ENCODE data around the gene GAD1. TPM values are rescaled to one million over a fixed set of nuclear protein-coding genes. Genes with fewer than 3 reads are reported as not detected.

GAD1 gene
- total and polyA plus RNA-seq, 9 donors, result 0.22 to 0.77 (median 0.33) TPM; not detected in 1

DNA sequence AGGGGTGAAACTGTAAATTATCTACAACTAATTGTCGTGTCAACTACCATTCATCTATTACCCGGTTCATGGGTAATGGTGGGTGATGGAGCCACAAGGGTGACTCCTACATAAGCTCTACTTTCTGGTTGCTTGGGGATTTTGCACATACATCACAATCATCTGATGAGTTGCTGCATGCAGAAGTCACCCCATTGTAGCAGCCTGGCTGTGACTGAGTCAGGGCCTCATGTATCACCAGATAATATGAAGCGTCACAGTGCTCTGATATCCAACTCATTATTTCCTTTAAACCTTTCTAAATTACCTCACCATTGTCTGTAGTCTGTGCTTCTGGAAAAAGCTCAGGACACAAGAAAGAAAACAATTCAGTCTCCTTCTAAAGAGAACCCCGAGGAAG, 79.9 kb downstream of the GAD1 start:
- H3K27ac ChIP-seq, result no peak overlapping the region
- H3K9me3 ChIP-seq, result no peaks in the 10 kb centered on the region
- no peak overlapping the region for H3K4me3 ChIP-seq
- H3K27me3 ChIP-seq, result no peaks in the 10 kb centered on the region
- TF ChIP-seq POLR2A (IDR thresholded peaks at IDR 0.05), result no peak
- no peak for TF ChIP-seq EP300 (IDR thresholded peaks at IDR 0.05)
- TF ChIP-seq, protein P1, sequence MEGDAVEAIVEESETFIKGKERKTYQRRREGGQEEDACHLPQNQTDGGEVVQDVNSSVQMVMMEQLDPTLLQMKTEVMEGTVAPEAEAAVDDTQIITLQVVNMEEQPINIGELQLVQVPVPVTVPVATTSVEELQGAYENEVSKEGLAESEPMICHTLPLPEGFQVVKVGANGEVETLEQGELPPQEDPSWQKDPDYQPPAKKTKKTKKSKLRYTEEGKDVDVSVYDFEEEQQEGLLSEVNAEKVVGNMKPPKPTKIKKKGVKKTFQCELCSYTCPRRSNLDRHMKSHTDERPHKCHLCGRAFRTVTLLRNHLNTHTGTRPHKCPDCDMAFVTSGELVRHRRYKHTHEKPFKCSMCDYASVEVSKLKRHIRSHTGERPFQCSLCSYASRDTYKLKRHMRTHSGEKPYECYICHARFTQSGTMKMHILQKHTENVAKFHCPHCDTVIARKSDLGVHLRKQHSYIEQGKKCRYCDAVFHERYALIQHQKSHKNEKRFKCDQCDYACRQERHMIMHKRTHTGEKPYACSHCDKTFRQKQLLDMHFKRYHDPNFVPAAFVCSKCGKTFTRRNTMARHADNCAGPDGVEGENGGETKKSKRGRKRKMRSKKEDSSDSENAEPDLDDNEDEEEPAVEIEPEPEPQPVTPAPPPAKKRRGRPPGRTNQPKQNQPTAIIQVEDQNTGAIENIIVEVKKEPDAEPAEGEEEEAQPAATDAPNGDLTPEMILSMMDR (IDR thresholded peaks at IDR 0.05), result no peak
- H3K4me1 ChIP-seq (ENCODE audit: insufficient read depth), result no peaks in the 10 kb centered on the region
- intact Hi-C loops (cut with DNase I), result no loop called here
- DNase-seq, result no peak
- 69 to 72% (median 72%) methylated on average over 4 of the region's 4 CpGs for WGBS, 3 donors
- no peaks in the 10 kb centered on the region for H3K36me3 ChIP-seq

DNA sequence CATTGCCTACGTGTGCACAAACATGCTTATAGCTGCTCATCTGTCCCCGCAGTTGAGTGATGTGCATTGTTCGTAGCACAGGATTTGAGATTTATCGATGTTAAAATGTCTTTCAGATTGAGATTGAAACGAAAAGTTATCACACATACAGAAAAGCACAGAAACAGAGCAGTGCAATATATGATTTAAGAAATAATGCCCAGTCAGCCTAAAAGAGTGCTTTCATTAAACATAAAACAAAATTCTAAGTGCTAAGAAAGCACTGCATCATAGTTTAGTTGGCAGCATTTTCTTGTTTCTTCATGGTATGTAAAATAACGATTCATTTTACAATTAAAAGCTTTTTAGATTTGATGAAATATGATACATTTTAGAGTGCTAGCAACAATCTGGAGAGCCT, 80.4 kb downstream of the GAD1 start:
- no peaks in the 10 kb centered on the region for H3K27me3 ChIP-seq
- TF ChIP-seq EP300 (IDR thresholded peaks at IDR 0.05) (no peak), POLR2A (IDR thresholded peaks at IDR 0.05) (no peak)
- TF ChIP-seq, protein P1 (IDR thresholded peaks at IDR 0.05), result no peak
- 79 to 91% (median 87%) methylated on average over 6 of the region's 6 CpGs for WGBS, 3 donors
- no peaks in the 10 kb centered on the region for H3K9me3 ChIP-seq
- intact Hi-C loops (cut with DNase I), result no loop called here
- H3K4me1 ChIP-seq (ENCODE audit: insufficient read depth), result no peaks in the 10 kb centered on the region
- no peak overlapping the region for H3K4me3 ChIP-seq
- DNase-seq, result no peak
- H3K27ac ChIP-seq, result no peak overlapping the region
- no peaks in the 10 kb centered on the region for H3K36me3 ChIP-seq

DNA sequence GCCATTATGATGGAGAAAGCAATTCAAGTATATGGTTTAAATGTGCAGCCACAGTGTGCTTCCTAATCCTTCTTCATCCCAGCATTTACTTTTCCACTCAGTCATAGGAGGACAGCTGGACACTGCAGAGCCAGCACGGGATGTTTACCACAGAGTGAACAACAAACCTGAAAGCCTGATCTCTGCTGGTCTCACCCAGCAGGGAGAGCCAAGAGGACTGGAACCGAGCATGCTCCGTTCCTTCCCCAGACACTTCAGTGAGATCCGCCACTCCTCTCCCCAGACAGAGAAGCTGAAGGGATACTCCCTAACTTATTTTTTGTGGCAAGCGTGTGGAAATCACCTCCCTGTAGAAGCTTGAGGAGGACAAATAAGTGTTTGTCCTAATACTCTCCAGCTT, 89.2 kb downstream of the GAD1 start:
- no peak overlapping the region for H3K27ac ChIP-seq
- no peaks in the 10 kb centered on the region for H3K4me1 ChIP-seq (ENCODE audit: insufficient read depth)
- intact Hi-C loops (cut with DNase I), result no loop called here
- no peak overlapping the region for H3K4me3 ChIP-seq
- H3K9me3 ChIP-seq, result peaks cover 0 to 4% of the 10 kb centered on the region in 2 donors
- TF ChIP-seq, protein P1 (IDR thresholded peaks at IDR 0.05), result no peak
- no peaks in the 10 kb centered on the region for H3K27me3 ChIP-seq
- WGBS, 3 donors, result 22 to 23% (median 23%) methylated on average over 5 of the region's 5 CpGs
- DNase-seq, result no peak
- H3K36me3 ChIP-seq, result no peaks in the 10 kb centered on the region

Small RNA genes lying within 50 kb of the gene (small RNA-seq; reads per million reads assigned to genes)
- gene RF00019, result not detected

Other genes starting within 250 kb of the GAD1 start
- gene SP5, start 101.5 kb upstream of the GAD1 start, total RNA-seq, result 1 to 10 TPM in 4 of 7 donors, under 1 TPM in 2, not detected in 1; 0.30 to 2.9 (median 1.2) TPM
- under 1 TPM; 0.20 to 0.22 TPM for gene SP5, start 101.5 kb upstream of the GAD1 start, polyA plus RNA-seq
- gene ERICH2, start 46.5 kb upstream of the GAD1 start, total RNA-seq, result 1 to 10 TPM in 5 of 7 donors, under 1 TPM in 1, not detected in 1; 0.99 to 3.2 (median 1.3) TPM
- 1 to 10 TPM in 1 of 2 donors, under 1 TPM in 1; 0.23 to 2.4 TPM for gene ERICH2, start 46.5 kb upstream of the GAD1 start, polyA plus RNA-seq
- 10 to 100 TPM; 23.8 to 89.2 (median 71.0) TPM for gene GORASP2, start 112.4 kb downstream of the GAD1 start, total RNA-seq
- 100 to 1,000 TPM in 1 of 2 donors, 10 to 100 TPM in 1; 41.7 to 132 TPM for gene GORASP2, start 112.4 kb downstream of the GAD1 start, polyA plus RNA-seq